Trophoblast cell (in vitro differentiated cells and primary cell): ENCODE results near the gene BARX1.
"Not testable (repeated sequence)": the region's sequence is repeated elsewhere in the genome, so short reads cannot be mapped to it uniquely, and the experiment has no call there.

ENCODE experiments used
- DNase-seq, 2 donors: peaks; one replicate each; pipeline ENCODE4 v3.0.0-alpha.2; 2016
- H2AFZ ChIP-seq: 2 replicates; pipeline ENCODE4 v1.6.1; 2013; ENCODE audit warnings: low read length, moderate library complexity, mild to moderate bottlenecking; ENCODE audit not compliant: insufficient read depth, poor library complexity
- H2AK5ac ChIP-seq: 2 replicates; pipeline ENCODE4 v1.6.1; 2013; ENCODE audit warnings: mild to moderate bottlenecking, low read length
- H2BK120ac ChIP-seq: 2 replicates; pipeline ENCODE4 v1.6.1; 2013; ENCODE audit warnings: low read length, mild to moderate bottlenecking, moderate library complexity; ENCODE audit not compliant: insufficient read depth, poor library complexity
- H2BK12ac ChIP-seq: 2 replicates; pipeline ENCODE4 v1.6.1; 2013; ENCODE audit warnings: mild to moderate bottlenecking, low read length, moderate library complexity
- H2BK5ac ChIP-seq: 2 replicates; pipeline ENCODE4 v1.6.1; 2013; ENCODE audit warnings: low read length, low read depth, moderate library complexity, mild to moderate bottlenecking; ENCODE audit not compliant: poor library complexity
- H3K14ac ChIP-seq: 2 replicates; pipeline ENCODE4 v1.6.1; 2013; ENCODE audit warnings: mild to moderate bottlenecking, low read length
- H3K18ac ChIP-seq: 2 replicates; pipeline ENCODE4 v1.6.1; 2013; ENCODE audit warnings: mild to moderate bottlenecking, low read length
- H3K23ac ChIP-seq: 2 replicates; pipeline ENCODE4 v1.6.1; 2013; ENCODE audit warnings: low read length
- H3K27ac ChIP-seq: 2 replicates; pipeline ENCODE4 v1.5.1; 2013; ENCODE audit warnings: low read depth, mild to moderate bottlenecking, inconsistent platforms, low read length, moderate library complexity
- H3K27me3 ChIP-seq: 2 replicates; pipeline ENCODE4 v1.6.1; 2013; ENCODE audit warnings: inconsistent platforms, mild to moderate bottlenecking, low read length, moderate library complexity; ENCODE audit not compliant: insufficient read depth
- H3K36me3 ChIP-seq, 2 experiments: 1 replicate in 1 of 2; 2 replicates in 1 of 2; pipeline ENCODE4 v1.6.1; 2013; ENCODE audit warnings: low read length in 2 of 2, mild to moderate bottlenecking in 2 of 2, moderate library complexity in 1 of 2; ENCODE audit not compliant: insufficient read depth in 2 of 2, control insufficient read depth in 1 of 2
- H3K4ac ChIP-seq: 2 replicates; pipeline ENCODE4 v1.6.1; 2013; ENCODE audit warnings: low read depth, mild to moderate bottlenecking, low read length, moderate library complexity
- H3K4me1 ChIP-seq, 2 experiments: 1 replicate in 1 of 2; 2 replicates in 1 of 2; pipeline ENCODE4 v1.6.1; 2013; ENCODE audit warnings: low read length in 2 of 2, mild to moderate bottlenecking in 2 of 2, moderate library complexity in 1 of 2; ENCODE audit not compliant: insufficient read depth in 2 of 2, control insufficient read depth in 1 of 2
- H3K4me2 ChIP-seq: 2 replicates; pipeline ENCODE4 v1.6.1; 2013; ENCODE audit warnings: inconsistent platforms, mild to moderate bottlenecking, low read length, moderate library complexity
- H3K4me3 ChIP-seq: 2 replicates; pipeline ENCODE4 v1.5.1; 2013; ENCODE audit warnings: mild to moderate bottlenecking, low read depth, low read length, inconsistent platforms
- H3K79me1 ChIP-seq: one replicate; pipeline ENCODE4 v1.6.1; 2013; ENCODE audit warnings: low read length
- H3K79me2 ChIP-seq: 2 replicates; pipeline ENCODE4 v1.6.1; 2013; ENCODE audit warnings: low read length, mild to moderate bottlenecking; ENCODE audit not compliant: control insufficient read depth, insufficient read depth, poor library complexity
- H3K9ac ChIP-seq: 2 replicates; pipeline ENCODE4 v1.6.1; 2013; ENCODE audit warnings: mild to moderate bottlenecking, low read length
- H3K9me3 ChIP-seq: 2 replicates; pipeline ENCODE4 v1.6.1; 2013; ENCODE audit warnings: low read depth, mild to moderate bottlenecking, control low read depth, inconsistent platforms, low read length; ENCODE audit not compliant: insufficient read depth
- H4K12ac ChIP-seq: 2 replicates; pipeline ENCODE4 v1.6.1; 2013; ENCODE audit warnings: low read depth, mild to moderate bottlenecking, low read length, moderate library complexity
- H4K8ac ChIP-seq: 2 replicates; pipeline ENCODE4 v1.6.1; 2013; ENCODE audit warnings: low read depth, mild to moderate bottlenecking, low read length, moderate library complexity
- H4K91ac ChIP-seq: one replicate; pipeline ENCODE4 v1.6.1; 2013; ENCODE audit warnings: low read depth, mild to moderate bottlenecking, low read length, moderate library complexity
- WGBS: extraction: QIAGEN DNeasy Blood & Tissue Kit; methylation state at CpG from one replicate; pipeline ENCODE4 v1.1.7; 2013; ENCODE audit warnings: missing lambda C conversion rate; ENCODE audit not compliant: insufficient read length, insufficient coverage; ENCODE audit errors: extremely low coverage; 5-methylcytosine and 5-hydroxymethylcytosine counted together

Gene BARX1

DNA sequence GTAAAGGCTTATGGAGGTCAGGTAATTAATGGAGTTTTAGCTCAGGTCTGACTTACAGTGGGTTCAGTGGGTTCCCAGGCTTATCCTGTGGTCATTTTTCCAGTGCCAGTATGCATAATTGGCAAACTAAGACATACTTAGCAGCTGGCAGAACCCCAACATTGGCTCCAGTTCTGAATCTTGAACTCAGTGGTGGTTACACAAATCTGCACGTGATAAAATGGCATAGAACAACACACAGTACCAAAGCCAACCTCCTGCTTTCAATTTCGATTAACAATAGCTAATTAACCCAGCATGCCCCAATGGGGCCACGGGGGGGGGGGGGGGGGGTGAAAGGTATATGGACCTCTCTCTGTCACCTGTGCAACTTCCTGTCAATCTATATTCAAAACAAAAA, 19.0 kb upstream of the BARX1 start:
- H3K36me3 ChIP-seq: no peaks in the 10 kb centered on the region
- no peak overlapping the region for H4K91ac ChIP-seq
- no peak overlapping the region for H3K23ac ChIP-seq
- H3K9ac ChIP-seq: peak overlapping the region; percentile 47
- H2AK5ac ChIP-seq: no peak overlapping the region
- no peak overlapping the region for H2BK12ac ChIP-seq
- no CpG with 5 or more reads among the region's 3 CpGs for WGBS
- no peak overlapping the region for H3K27ac ChIP-seq
- no peak overlapping the region for H3K18ac ChIP-seq
- H3K79me1 ChIP-seq: no peaks in the 10 kb centered on the region
- H3K4me2 ChIP-seq: no peak overlapping the region
- H2BK120ac ChIP-seq: no peak overlapping the region
- H3K27me3 ChIP-seq: no peaks in the 10 kb centered on the region
- H3K4me1 ChIP-seq: no peaks in the 10 kb centered on the region
- no peaks in the 10 kb centered on the region for H3K79me2 ChIP-seq
- H2AFZ ChIP-seq: no peak overlapping the region
- H4K8ac ChIP-seq: no peak overlapping the region
- no peak overlapping the region for H3K4ac ChIP-seq
- no peak for DNase-seq
- H2BK5ac ChIP-seq: no peak overlapping the region
- no peak overlapping the region for H3K4me3 ChIP-seq
- peaks cover 3% of the 10 kb centered on the region for H3K9me3 ChIP-seq
- H3K14ac ChIP-seq: no peak overlapping the region
- H4K12ac ChIP-seq: no peak overlapping the region

- H3K27me3 ChIP-seq, H2BK5ac ChIP-seq, H3K4me2 ChIP-seq, H3K4ac ChIP-seq, H3K79me1 ChIP-seq, H3K4me1 ChIP-seq, H3K9ac ChIP-seq, DNase-seq, H2AFZ ChIP-seq, H3K23ac ChIP-seq, H3K27ac ChIP-seq, H2BK12ac ChIP-seq, H3K79me2 ChIP-seq, H2AK5ac ChIP-seq, H3K36me3 ChIP-seq, H3K4me3 ChIP-seq, H2BK120ac ChIP-seq, H4K12ac ChIP-seq, H4K8ac ChIP-seq, H3K18ac ChIP-seq, H3K9me3 ChIP-seq, H4K91ac ChIP-seq, H3K14ac ChIP-seq: not testable (repeated sequence)
- no CpG with 5 or more reads among the region's 3 CpGs for WGBS
Observed at GRCh38 chr9:93972655-93973054, 17.5 kb upstream of the BARX1 start.

GRCh38 chr9:93969328-93969661, 14.1 kb upstream of the BARX1 start:
- Histone ChIP-seq H3K27me3 (no peaks in the 10 kb centered on the region), H3K9ac (no peak overlapping the region), H2BK5ac (no peak overlapping the region), H3K79me1 (no peaks in the 10 kb centered on the region), H3K27ac (no peak overlapping the region), H3K4me2 (no peak overlapping the region), H4K12ac (no peak overlapping the region), H2AK5ac (no peak overlapping the region), H3K23ac (no peak overlapping the region), H3K4me1 (peaks cover 2 to 6% of the 10 kb centered on the region in 2 experiments), H3K79me2 (no peaks in the 10 kb centered on the region), H3K4ac (no peak overlapping the region), H2BK120ac (no peak overlapping the region), H3K9me3 (peaks cover 3% of the 10 kb centered on the region), H2AFZ (no peak overlapping the region), H2BK12ac (no peak overlapping the region), H3K14ac (no peak overlapping the region), H3K4me3 (no peak overlapping the region), H4K8ac (no peak overlapping the region), H4K91ac (no peak overlapping the region), H3K36me3 (no peaks in the 10 kb centered on the region), H3K18ac (no peak overlapping the region)
- DNase-seq: no peak
- no CpG with 5 or more reads among the region's 3 CpGs for WGBS

- no peak overlapping the region for H4K8ac ChIP-seq
- H4K91ac ChIP-seq: no peak overlapping the region
- WGBS: no CpG with 5 or more reads among the region's 25 CpGs
- H3K4me3 ChIP-seq: no peak overlapping the region
- no peak overlapping the region for H3K14ac ChIP-seq
- no peak overlapping the region for H2BK120ac ChIP-seq
- no peak overlapping the region for H4K12ac ChIP-seq
- no peak overlapping the region for H2AK5ac ChIP-seq
- H3K23ac ChIP-seq: no peak overlapping the region
- H3K79me1 ChIP-seq: no peaks in the 10 kb centered on the region
- no peak overlapping the region for H3K4me2 ChIP-seq
- H2AFZ ChIP-seq: no peak overlapping the region
- H2BK12ac ChIP-seq: no peak overlapping the region
- no peak overlapping the region for H3K9ac ChIP-seq
- no peak overlapping the region for H3K27ac ChIP-seq
- H3K4ac ChIP-seq: no peak overlapping the region
- no peak overlapping the region for H2BK5ac ChIP-seq
- H3K27me3 ChIP-seq: no peaks in the 10 kb centered on the region
- no peak overlapping the region for H3K18ac ChIP-seq
- H3K9me3 ChIP-seq: peaks cover 3% of the 10 kb centered on the region
- H3K4me1 ChIP-seq: peaks cover 2 to 6% of the 10 kb centered on the region in 2 experiments
- no peaks in the 10 kb centered on the region for H3K79me2 ChIP-seq
- DNase-seq: no peak
- H3K36me3 ChIP-seq: no peaks in the 10 kb centered on the region
Observed at GRCh38 chr9:93968451-93969327, 13.5 kb upstream of the BARX1 start.
